GM19455 (cell line): Measurements from ENCODE around the gene TCF12.
"Not testable (repeated sequence)": the region's sequence is repeated elsewhere in the genome, so short reads cannot be mapped to it uniquely, and the experiment has no call there.

ENCODE experiments used
- ATAC-seq: cut with Tn5 transposase; IDR thresholded peaks from one replicate; pipeline ENCODE4 v1.9.1; 2021; ENCODE audit not compliant: unreplicated experiment

The TCF12 gene

DNA sequence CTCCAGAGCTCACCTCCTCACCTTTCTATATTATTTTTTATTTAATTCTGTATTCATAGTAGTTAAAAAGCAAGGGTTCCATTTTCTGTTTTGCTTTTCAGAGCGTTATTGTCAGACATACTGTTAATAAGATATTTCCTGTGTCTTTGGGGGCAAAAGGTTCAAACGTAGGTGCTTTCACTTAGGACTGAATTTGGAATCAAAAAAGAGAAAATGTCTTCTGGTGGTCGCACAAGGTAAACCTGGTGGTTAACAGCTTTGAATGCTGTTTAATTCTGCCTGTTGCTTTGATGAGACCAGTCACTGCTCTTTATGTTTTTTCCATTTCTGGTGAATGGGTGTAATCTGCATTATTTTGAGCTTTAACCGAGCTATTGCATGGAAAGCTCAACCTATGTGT lies 212.5 kb downstream of the TCF12 start:
- ATAC-seq = no peak

- no peak for ATAC-seq
Observed at GRCh38 chr15:57133127-57133968, 214.9 kb downstream of the TCF12 start.

DNA sequence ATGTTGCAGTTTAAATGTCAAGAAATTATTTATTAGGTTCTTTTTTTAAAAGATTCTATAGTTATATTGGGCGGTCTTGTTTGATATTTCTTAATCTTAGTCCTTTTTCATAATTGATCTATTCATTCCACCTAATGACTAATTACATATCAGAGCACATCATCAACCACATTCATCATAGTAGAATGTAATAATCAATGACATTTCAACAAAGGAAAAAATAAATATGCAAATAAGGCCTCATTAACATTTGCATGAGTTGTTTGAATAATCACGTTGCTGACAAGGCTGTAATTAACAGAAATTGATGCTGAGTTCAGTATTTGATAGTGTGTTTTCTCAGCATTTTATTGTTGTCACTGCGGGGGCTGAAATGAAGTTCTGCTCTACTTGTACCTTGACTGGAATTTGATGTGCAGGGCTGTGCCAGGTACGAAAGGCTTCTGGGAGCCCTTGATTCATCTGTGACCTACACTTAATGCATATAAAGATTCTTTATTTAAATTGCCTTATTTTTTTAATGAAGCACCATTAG lies 215.7 kb downstream of the TCF12 start:
- ATAC-seq = no peak

DNA sequence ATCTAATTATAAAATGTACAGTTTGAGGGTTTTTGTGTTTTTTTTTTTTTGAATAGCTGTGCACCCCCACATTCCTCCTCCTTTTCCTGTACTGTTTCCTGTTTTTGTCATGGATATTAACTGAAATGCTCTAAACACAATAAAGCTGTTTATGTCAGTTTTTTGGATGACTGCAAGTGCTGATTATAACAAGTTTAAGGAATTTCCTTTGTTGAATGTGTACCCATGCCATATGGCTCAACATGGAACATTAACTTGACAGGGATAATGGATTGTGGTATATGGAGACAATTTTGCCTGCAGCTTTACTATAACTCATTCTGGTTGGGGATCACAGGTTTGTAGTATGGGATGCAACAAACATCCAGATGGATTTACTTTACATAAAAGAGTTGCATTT lies 216.4 kb downstream of the TCF12 start:
- no peak for ATAC-seq

GRCh38 chr15:57135800-57136199 lies 217.4 kb downstream of the TCF12 start:
- ATAC-seq = no peak

DNA sequence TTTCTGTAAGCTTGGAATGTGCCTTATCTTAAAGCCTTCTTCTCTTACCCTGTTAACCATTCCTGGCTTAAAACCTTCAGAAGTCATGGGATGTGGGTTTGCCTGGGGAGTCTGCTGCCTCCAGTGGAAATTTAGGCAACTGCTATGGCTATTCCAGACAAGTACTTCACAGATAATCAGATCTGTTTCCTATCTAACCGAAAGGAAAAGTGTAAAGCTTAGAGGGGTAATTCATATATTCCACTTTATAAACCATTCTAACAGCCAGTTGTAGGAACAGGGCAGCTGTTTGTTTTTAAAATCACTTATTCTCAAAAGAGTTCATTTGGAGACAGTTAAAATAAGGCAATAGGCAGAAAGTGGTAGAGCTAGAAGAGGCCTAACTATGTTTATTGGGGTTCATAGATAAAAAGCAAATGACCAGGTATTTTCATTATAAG lies 219.9 kb downstream of the TCF12 start:
- ATAC-seq = no peak

DNA sequence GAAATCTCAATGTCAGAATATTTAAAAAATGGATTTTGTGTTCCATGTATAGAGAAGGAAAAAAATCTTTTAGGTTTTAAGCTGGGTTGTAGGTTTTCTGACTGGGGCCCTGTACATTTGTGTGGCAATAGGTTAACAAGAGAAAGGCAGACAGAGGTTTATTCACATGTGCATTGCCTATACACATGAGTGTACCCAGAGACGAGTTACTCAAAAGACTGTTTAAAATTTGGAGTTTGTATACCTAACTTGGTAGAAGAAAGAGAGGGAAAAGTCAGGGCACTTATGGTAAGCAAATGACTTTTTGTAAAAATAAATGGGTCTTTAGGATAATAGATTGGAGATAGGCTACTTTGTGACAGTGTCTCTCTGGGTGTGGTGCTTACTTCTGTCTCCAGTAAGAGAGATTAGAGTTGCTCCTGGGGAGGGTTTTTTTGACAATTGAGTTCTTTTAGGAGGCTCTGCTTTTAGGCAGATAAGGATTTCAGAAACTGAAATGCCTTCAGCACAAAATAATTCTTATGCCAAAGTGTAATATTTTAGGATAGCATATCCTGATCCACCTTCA lies 225.2 kb downstream of the TCF12 start:
- ATAC-seq = no peak

DNA sequence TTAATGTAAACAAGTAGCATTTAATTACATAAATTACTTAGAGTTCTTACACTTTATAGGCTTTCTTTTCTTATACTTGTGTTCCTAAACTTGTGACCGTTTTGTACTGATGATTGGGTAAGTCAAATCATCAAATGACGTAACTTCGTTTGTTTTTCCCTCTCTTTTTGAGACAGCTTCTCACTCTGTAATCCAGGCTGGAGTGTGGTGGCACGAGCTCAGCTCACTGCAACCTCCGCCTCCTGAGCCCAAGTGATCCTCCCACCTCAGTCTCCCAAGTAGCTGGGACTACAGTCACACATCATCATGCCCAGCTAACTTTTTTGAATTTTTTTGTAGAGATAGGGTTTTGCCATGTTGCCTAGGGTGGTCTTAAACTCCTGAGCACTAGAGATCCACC lies 226.0 kb downstream of the TCF12 start:
- no peak for ATAC-seq

GRCh38 chr15:57146506-57147201 lies 228.2 kb downstream of the TCF12 start:
- no peak for ATAC-seq

DNA sequence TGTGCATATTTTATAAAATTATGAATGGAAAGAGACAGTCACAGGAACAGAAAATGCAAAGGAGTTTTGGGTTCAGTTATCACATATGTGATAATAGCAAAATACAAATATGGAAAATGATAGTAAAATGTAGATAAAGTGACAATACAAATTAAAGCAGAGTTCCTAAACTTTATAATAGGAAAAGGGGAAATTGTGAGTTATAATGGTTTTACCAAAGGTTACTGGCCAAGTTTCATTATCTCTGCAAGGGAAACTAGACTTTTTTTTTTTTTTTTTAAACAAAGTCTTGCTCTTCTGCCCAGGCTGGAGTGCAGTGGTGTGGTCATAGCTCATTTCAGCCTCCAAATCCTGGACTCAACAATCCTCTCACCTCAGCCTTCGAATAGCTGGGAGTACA lies 229.2 kb downstream of the TCF12 start:
- no peak for ATAC-seq

- ATAC-seq = no peak
Observed at GRCh38 chr15:57148262-57148661, 229.8 kb downstream of the TCF12 start.

GRCh38 chr15:57149196-57149595 lies 230.8 kb downstream of the TCF12 start:
- no peak for ATAC-seq

- no peak for ATAC-seq
Observed at GRCh38 chr15:57150066-57150865, 231.8 kb downstream of the TCF12 start.

GRCh38 chr15:57150866-57151203 lies 232.4 kb downstream of the TCF12 start:
- ATAC-seq = not testable (repeated sequence)

- no peak for ATAC-seq
Observed at GRCh38 chr15:57152133-57152532, 233.7 kb downstream of the TCF12 start.

DNA sequence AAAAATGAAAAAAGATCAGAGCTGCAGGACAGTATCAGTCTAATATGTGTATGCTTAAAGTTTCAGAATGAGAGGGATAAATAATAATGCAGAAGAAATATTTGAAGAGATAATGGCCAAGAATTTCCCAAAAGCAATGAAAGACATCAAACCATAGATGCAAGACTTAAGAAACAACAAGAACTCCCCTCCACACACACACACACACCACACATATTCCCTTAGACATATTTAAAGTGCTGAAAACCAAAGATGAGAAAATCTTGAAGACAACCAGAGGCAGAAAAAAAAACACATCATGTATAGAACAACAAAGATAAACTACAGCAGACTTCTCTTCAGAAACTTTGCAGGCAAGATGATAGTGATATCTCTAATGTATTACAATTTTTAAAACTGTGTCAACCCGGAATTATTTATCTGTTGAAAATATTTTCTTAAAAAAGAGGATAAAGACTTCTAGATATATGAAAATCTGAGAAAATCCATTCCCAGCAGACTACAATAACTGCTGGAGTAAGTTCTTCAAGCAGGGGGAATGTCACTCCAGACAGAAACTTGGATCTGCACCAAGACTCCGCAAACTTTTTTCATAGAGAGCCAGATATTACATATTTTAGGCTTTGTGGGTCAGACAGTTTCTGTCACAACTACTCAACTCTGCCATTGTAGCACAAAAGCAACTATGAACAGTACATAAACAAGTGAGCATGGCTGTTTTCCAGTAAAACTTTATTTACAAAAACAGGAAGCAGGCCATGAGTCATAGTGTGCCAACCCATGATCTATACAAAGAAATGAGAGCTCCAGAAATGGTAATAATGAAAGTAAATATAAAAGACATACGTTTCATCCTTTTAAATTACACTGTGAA lies 234.5 kb downstream of the TCF12 start:
- no peak for ATAC-seq

- ATAC-seq = no peak
Observed at GRCh38 chr15:57156210-57156884, 237.9 kb downstream of the TCF12 start.

- no peak for ATAC-seq
Observed at GRCh38 chr15:57158589-57158988, 240.1 kb downstream of the TCF12 start.

GRCh38 chr15:57158997-57159668 lies 240.7 kb downstream of the TCF12 start:
- ATAC-seq = no peak
